Hepatocyte (in vitro differentiated cells): ENCODE measurements around the gene KHDRBS2. TPM values are rescaled to one million over a fixed set of nuclear protein-coding genes. Genes with fewer than 3 reads are reported as not detected.

ENCODE experiments used
- DNase-seq: peaks from one replicate; pipeline ENCODE4 v3.0.0-alpha.2; 2016; ENCODE audit warnings: low spot score
- H2AFZ ChIP-seq: fragments of 200-600 bp; sonication (generic); 2 replicates; pipeline ENCODE4 v1.6.0; 2016; ENCODE audit warnings: antibody characterized with exemption, mild to moderate bottlenecking
- H3K27ac ChIP-seq: fragments of 200-600 bp; sonication (generic); 2 replicates; pipeline ENCODE4 v1.5.1; 2016; ENCODE audit warnings: mild to moderate bottlenecking
- H3K27me3 ChIP-seq: fragments of 200-600 bp; sonication (generic); 2 replicates; pipeline ENCODE4 v1.6.1; 2016
- H3K36me3 ChIP-seq: fragments of 200-600 bp; sonication (generic); replicated peaks from 2 replicates; pipeline ENCODE4 v1.5.1; 2016; ENCODE audit warnings: low read depth; ENCODE audit not compliant: insufficient read depth
- H3K4me1 ChIP-seq: fragments of 200-600 bp; sonication (generic); 2 replicates; pipeline ENCODE4 v1.5.1; 2016; ENCODE audit warnings: mild to moderate bottlenecking, moderate library complexity; ENCODE audit not compliant: insufficient read depth
- H3K4me2 ChIP-seq: fragments of 200-600 bp; sonication (generic); 2 replicates; pipeline ENCODE4 v1.6.0; 2016
- H3K4me3 ChIP-seq: fragments of 200-600 bp; sonication (generic); 2 replicates; pipeline ENCODE4 v1.5.1; 2016; ENCODE audit warnings: mild to moderate bottlenecking
- H3K79me2 ChIP-seq: fragments of 200-600 bp; sonication (generic); 2 replicates; pipeline ENCODE4 v1.6.0; 2017; ENCODE audit warnings: mild to moderate bottlenecking
- H3K9me2 ChIP-seq: fragments of 200-600 bp; sonication (generic); replicated peaks from 2 replicates; pipeline ENCODE4 v1.6.0; 2017; ENCODE audit warnings: mild to moderate bottlenecking; ENCODE audit not compliant: insufficient read depth
- H3K9me3 ChIP-seq: fragments of 200-600 bp; sonication (generic); 2 replicates; pipeline ENCODE4 v1.5.1; 2016; ENCODE audit warnings: low read depth, mild to moderate bottlenecking
- H4K20me1 ChIP-seq: fragments of 200-600 bp; sonication (generic); 2 replicates; pipeline ENCODE4 v1.6.0; 2016; ENCODE audit warnings: mild to moderate bottlenecking; ENCODE audit not compliant: insufficient read depth, poor library complexity, severe bottlenecking
- CTCF ChIP-seq: fragments of 200-600 bp; sonication (generic); IDR thresholded peaks from 2 replicates; pipeline ENCODE4 v1.5.1; 2016; ENCODE audit warnings: antibody characterized with exemption, mild to moderate bottlenecking; ENCODE audit not compliant: poor library complexity
- EZH2 ChIP-seq: fragments of 200-600 bp; sonication (generic); IDR thresholded peaks from 2 replicates; pipeline ENCODE4 v1.6.1; 2016; ENCODE audit warnings: antibody characterized with exemption, mild to moderate bottlenecking, borderline replicate concordance
- EZH2phosphoT487 ChIP-seq: fragments of 200-600 bp; sonication (generic); IDR thresholded peaks from one replicate; pipeline ENCODE4 v1.6.1; 2018; ENCODE audit warnings: antibody characterized with exemption, mild to moderate bottlenecking, low read depth, moderate library complexity; ENCODE audit not compliant: unreplicated experiment, severe bottlenecking
- WGBS: methylation state at CpG from one replicate; pipeline ENCODE4 v1.1.6; 2016; ENCODE audit warnings: low lambda C conversion rate; ENCODE audit errors: missing lambda C conversion rate; 5-methylcytosine and 5-hydroxymethylcytosine counted together
- polyA plus RNA-seq: library from polyadenylated mRNA; unstranded; fragments of >200 nt; fragmentation: Nextera tagmentation; extraction: Ambion mirVana; gene quantifications from 2 replicates; pipeline ENCODE4 v1.2.1, GENCODE V29; 2016
- total RNA-seq: library from RNA; depleted of rRNA; stranded (reverse); fragments of >200 nt; gene quantifications from 2 replicates; pipeline ENCODE4 v1.2.3, GENCODE V29; 2014

KHDRBS2 gene
- total and polyA plus RNA-seq, 2 experiments from 2014 or later, result 5.9 to 12.3 TPM

- H3K36me3 ChIP-seq, result no peaks in the 10 kb centered on the region
- no peaks in the 10 kb centered on the region for H3K79me2 ChIP-seq
- H2AFZ ChIP-seq, result no peak overlapping the region
- 84% methylated on average over 1 of the region's 1 CpG for WGBS
- no peaks in the 10 kb centered on the region for H3K27me3 ChIP-seq
- DNase-seq, result no peak
- no peaks in the 10 kb centered on the region for H3K9me2 ChIP-seq
- no peak for TF ChIP-seq CTCF
- TF ChIP-seq EZH2phosphoT487, result no peak
- no peak for TF ChIP-seq EZH2
- H3K9me3 ChIP-seq, result no peaks in the 10 kb centered on the region
- H4K20me1 ChIP-seq, result no peaks in the 10 kb centered on the region
- H3K27ac ChIP-seq, result no peak overlapping the region
- H3K4me2 ChIP-seq, result no peak overlapping the region
- no peak overlapping the region for H3K4me3 ChIP-seq
- H3K4me1 ChIP-seq, result no peaks in the 10 kb centered on the region
Observed at GRCh38 chr6:62202078-62202477, 83.9 kb downstream of the KHDRBS2 start.

- Histone ChIP-seq H3K27ac (no peak overlapping the region), H3K4me2 (no peak overlapping the region), H3K79me2 (no peaks in the 10 kb centered on the region), H2AFZ (no peak overlapping the region), H3K27me3 (no peaks in the 10 kb centered on the region), H3K9me3 (no peaks in the 10 kb centered on the region), H3K4me1 (no peaks in the 10 kb centered on the region), H3K36me3 (no peaks in the 10 kb centered on the region), H4K20me1 (no peaks in the 10 kb centered on the region), H3K4me3 (no peak overlapping the region), H3K9me2 (no peaks in the 10 kb centered on the region)
- TF ChIP-seq EZH2phosphoT487, result no peak
- no peak for TF ChIP-seq CTCF
- no peak for TF ChIP-seq EZH2
- no peak for DNase-seq
- WGBS, result 88% methylated on average over 1 of the region's 1 CpG
Observed at GRCh38 chr6:62192593-62192992, 93.4 kb downstream of the KHDRBS2 start.

GRCh38 chr6:62175195-62175594 lies 110.8 kb downstream of the KHDRBS2 start:
- Histone ChIP-seq H3K27me3 (no peaks in the 10 kb centered on the region), H2AFZ (no peak overlapping the region), H3K9me3 (no peaks in the 10 kb centered on the region), H3K27ac (no peak overlapping the region), H3K9me2 (no peaks in the 10 kb centered on the region), H3K4me2 (no peak overlapping the region), H3K79me2 (no peaks in the 10 kb centered on the region), H3K4me1 (no peaks in the 10 kb centered on the region), H4K20me1 (no peaks in the 10 kb centered on the region), H3K4me3 (no peak overlapping the region), H3K36me3 (no peaks in the 10 kb centered on the region)
- WGBS, result 81% methylated on average over 1 of the region's 1 CpG
- TF ChIP-seq CTCF (no peak), EZH2 (no peak), EZH2phosphoT487 (no peak)
- no peak for DNase-seq

- no peaks in the 10 kb centered on the region for H3K27me3 ChIP-seq
- TF ChIP-seq EZH2, result no peak
- no peak for TF ChIP-seq CTCF
- TF ChIP-seq EZH2phosphoT487, result no peak
- H3K4me2 ChIP-seq, result no peak overlapping the region
- no peak for DNase-seq
- no peaks in the 10 kb centered on the region for H3K9me2 ChIP-seq
- no peaks in the 10 kb centered on the region for H3K79me2 ChIP-seq
- no peaks in the 10 kb centered on the region for H3K4me1 ChIP-seq
- no peak overlapping the region for H3K4me3 ChIP-seq
- no peak overlapping the region for H3K27ac ChIP-seq
- H4K20me1 ChIP-seq, result no peaks in the 10 kb centered on the region
- H3K9me3 ChIP-seq, result no peaks in the 10 kb centered on the region
- no peaks in the 10 kb centered on the region for H3K36me3 ChIP-seq
- no peak overlapping the region for H2AFZ ChIP-seq
Observed at GRCh38 chr6:62174548-62174947, 111.5 kb downstream of the KHDRBS2 start.
